Measurements from ENCODE around the gene CDKN1C.

Gene CDKN1C

GRCh38 chr11:2912498-2912897 is 26.9 kb upstream of the CDKN1C start (continued):
- no peak for TF ChIP-seq ZNF16 (tag by site-specific recombination; IDR thresholded peaks at IDR 0.05; ENCODE audit: low read depth)
- no peak for TF ChIP-seq SETDB1 (IDR thresholded peaks at IDR 0.05; ENCODE audit: insufficient read length, low read length)
- TF ChIP-seq ZNF133 (tag by site-specific recombination; IDR thresholded peaks at IDR 0.05), result no peak
- TF ChIP-seq SP3 (tag by site-specific recombination; IDR thresholded peaks at IDR 0.05), result peak; percentile 59
- TF ChIP-seq ZNF426 (tag by site-specific recombination; IDR thresholded peaks at IDR 0.05), result no peak
- TF ChIP-seq YY2 (tag by site-specific recombination; IDR thresholded peaks at IDR 0.05), result no peak
- TF ChIP-seq ZNF555 (tag by site-specific recombination; conservative IDR thresholded peaks at IDR 0.05), result no peak
- TF ChIP-seq ZNF423 (tag by site-specific recombination; IDR thresholded peaks at IDR 0.05), result no peak
- no peak for TF ChIP-seq WT1 (tag by site-specific recombination; IDR thresholded peaks at IDR 0.05)
- TF ChIP-seq KLF9 (tag by site-specific recombination; IDR thresholded peaks at IDR 0.05; ENCODE audit: low read depth), result 0 out of 2 replicates have a peak, but pooled peaks have one; percentile 16
- no peak for TF ChIP-seq ZNF302 (tag by site-specific recombination; IDR thresholded peaks at IDR 0.05; ENCODE audit: low read depth)
- TF ChIP-seq ZNF629 (tag by site-specific recombination; IDR thresholded peaks at IDR 0.05), result 0 out of 2 replicates have a peak, but pooled peaks have one; percentile 23
- TF ChIP-seq ZNF175 (tag by site-specific recombination; IDR thresholded peaks at IDR 0.05), result no peak
- TF ChIP-seq INSM2 (tag by site-specific recombination; IDR thresholded peaks at IDR 0.05), result no peak
- TF ChIP-seq ZNF148 (tag by site-specific recombination; IDR thresholded peaks at IDR 0.05; ENCODE audit: borderline replicate concordance), result no peak
- no peak for TF ChIP-seq TSHZ1 (tag by site-specific recombination; IDR thresholded peaks at IDR 0.05; ENCODE audit: borderline replicate concordance)
- no peak for TF ChIP-seq ZNF112 (tag by site-specific recombination; IDR thresholded peaks at IDR 0.05)
- TF ChIP-seq ZBTB21 (tag by site-specific recombination; IDR thresholded peaks at IDR 0.05), result no peak
- TF ChIP-seq ZSCAN16 (tag by site-specific recombination; IDR thresholded peaks at IDR 0.05), result no peak
- TF ChIP-seq MZF1 (tag by site-specific recombination; IDR thresholded peaks at IDR 0.05; ENCODE audit: borderline replicate concordance), result no peak
- TF ChIP-seq ZNF645 (tag by site-specific recombination; IDR thresholded peaks at IDR 0.05), result no peak
- TF ChIP-seq ZNF544 (tag by site-specific recombination; IDR thresholded peaks at IDR 0.05), result no peak
- TF ChIP-seq ZNF639 (tag by site-specific recombination; IDR thresholded peaks at IDR 0.05), result no peak
- no peak for TF ChIP-seq ZNF280C (tag by site-specific recombination; IDR thresholded peaks at IDR 0.05)
- TF ChIP-seq GFI1B (tag by site-specific recombination; IDR thresholded peaks at IDR 0.05), result no peak
- TF ChIP-seq ZNF777 (tag by site-specific recombination; IDR thresholded peaks at IDR 0.05; ENCODE audit: borderline replicate concordance), result no peak
- no peak for TF ChIP-seq ZNF677 (tag by site-specific recombination; IDR thresholded peaks at IDR 0.05)
- no peak for TF ChIP-seq ZNF350 (tag by site-specific recombination; IDR thresholded peaks at IDR 0.05)
- no peak for TF ChIP-seq ZNF776 (tag by site-specific recombination; IDR thresholded peaks at IDR 0.05; ENCODE audit: borderline replicate concordance)
